ENCODE measurements around the gene ACOT11.

Gene ACOT11

GRCh38 chr1:54566438-54567141 is 18.6 kb downstream of the ACOT11 start:
- DNase-seq: no peak

- DNase-seq: peak; percentile 82
Observed at GRCh38 chr1:54567961-54568360, 19.9 kb downstream of the ACOT11 start.

- DNase-seq: no peak
Observed at GRCh38 chr1:54569339-54569738, 21.3 kb downstream of the ACOT11 start.

GRCh38 chr1:54570161-54570560 is 22.1 kb downstream of the ACOT11 start:
- DNase-seq: no peak

- DNase-seq: no peak
Observed at GRCh38 chr1:54571326-54571725, 23.3 kb downstream of the ACOT11 start.

- no peak for DNase-seq
Observed at GRCh38 chr1:54571803-54572541, 23.9 kb downstream of the ACOT11 start.

GRCh38 chr1:54572542-54572850 is 24.5 kb downstream of the ACOT11 start:
- DNase-seq: no peak

GRCh38 chr1:54574158-54574778 is 26.2 kb downstream of the ACOT11 start:
- no peak for DNase-seq

- DNase-seq: no peak
Observed at GRCh38 chr1:54575161-54575560, 27.1 kb downstream of the ACOT11 start.

GRCh38 chr1:54575605-54576290 is 27.7 kb downstream of the ACOT11 start:
- DNase-seq: peak; percentile 18

- DNase-seq: peak; percentile 85
Observed at GRCh38 chr1:54577612-54578011, 29.6 kb downstream of the ACOT11 start.

- no peak for DNase-seq
Observed at GRCh38 chr1:54579337-54579781, 31.3 kb downstream of the ACOT11 start.

- no peak for DNase-seq
Observed at GRCh38 chr1:54580856-54581550, 33.0 kb downstream of the ACOT11 start.

GRCh38 chr1:54581621-54582035 is 33.6 kb downstream of the ACOT11 start:
- DNase-seq: no peak

- DNase-seq: no peak
Observed at GRCh38 chr1:54582566-54583306, 34.7 kb downstream of the ACOT11 start.

- no peak for DNase-seq
Observed at GRCh38 chr1:54583307-54583686, 35.3 kb downstream of the ACOT11 start.

GRCh38 chr1:54583871-54584270 is 35.8 kb downstream of the ACOT11 start:
- no peak for DNase-seq

GRCh38 chr1:54584575-54584974 is 36.5 kb downstream of the ACOT11 start:
- no peak for DNase-seq

- no peak for DNase-seq
Observed at GRCh38 chr1:54585181-54586066, 37.4 kb downstream of the ACOT11 start.

- DNase-seq: no peak
Observed at GRCh38 chr1:54588377-54588776, 40.3 kb downstream of the ACOT11 start.

- no peak for DNase-seq
Observed at GRCh38 chr1:54591127-54591756, 43.2 kb downstream of the ACOT11 start.

All from suppressor macrophage treated with lipopolysaccharide for 4 hours (primary cell).